Measurements from ENCODE around the gene EIF4G1.
"Not testable (repeated sequence)": the region's sequence is repeated elsewhere in the genome, so short reads cannot be mapped to it uniquely, and the experiment has no call there.

EIF4G1 gene

GRCh38 chr3:184336547-184337398 is 22.4 kb downstream of the EIF4G1 start:
- no peak for DNase-seq

- DNase-seq: no peak
Measured at GRCh38 chr3:184337399-184337714, 23.0 kb downstream of the EIF4G1 start, which contains the start of gene FAM131A. TSS of gene FAM131A (plus strand) at chr3:184337600. CDS start at chr3:184337631, 31 bp downstream.

- no peak for DNase-seq
Measured at GRCh38 chr3:184337981-184338380, 23.6 kb downstream of the EIF4G1 start.

- peak; percentile 98 for DNase-seq
Measured at GRCh38 chr3:184338511-184338945, 24.1 kb downstream of the EIF4G1 start.

- peak; percentile 82 for DNase-seq
Measured at GRCh38 chr3:184339001-184339400, 24.6 kb downstream of the EIF4G1 start.

- DNase-seq: not testable (repeated sequence)
Measured at GRCh38 chr3:184339451-184340135, 25.2 kb downstream of the EIF4G1 start.

GRCh38 chr3:184341925-184342324 is 27.5 kb downstream of the EIF4G1 start:
- no peak for DNase-seq

- no peak for DNase-seq
Measured at GRCh38 chr3:184343200-184343876, 28.9 kb downstream of the EIF4G1 start.

- DNase-seq: no peak
Measured at GRCh38 chr3:184344579-184345316, 30.3 kb downstream of the EIF4G1 start.

GRCh38 chr3:184345317-184346144 is 31.1 kb downstream of the EIF4G1 start:
- peak; percentile 12 for DNase-seq

GRCh38 chr3:184346480-184347190 is 32.2 kb downstream of the EIF4G1 start:
- no peak for DNase-seq

- DNase-seq: no peak
Measured at GRCh38 chr3:184347321-184348056, 33.1 kb downstream of the EIF4G1 start.

- no peak for DNase-seq
Measured at GRCh38 chr3:184348057-184348382, 33.6 kb downstream of the EIF4G1 start.

GRCh38 chr3:184349563-184350470 is 35.4 kb downstream of the EIF4G1 start:
- no peak for DNase-seq

GRCh38 chr3:184350618-184351017 is 36.2 kb downstream of the EIF4G1 start:
- DNase-seq: no peak

- DNase-seq: no peak
Measured at GRCh38 chr3:184351511-184352148, 37.2 kb downstream of the EIF4G1 start.

- DNase-seq: no peak
Measured at GRCh38 chr3:184352149-184352785, 37.9 kb downstream of the EIF4G1 start.

- DNase-seq: no peak
Measured at GRCh38 chr3:184352897-184353545, 38.6 kb downstream of the EIF4G1 start.
